HepG2 (cell line): ENCODE data around the gene NUDT1. TPM values are rescaled to one million over a fixed set of nuclear protein-coding genes. Genes with fewer than 3 reads are reported as not detected.

Source experiments
- ATAC-seq: fragments of 200-7000 bp; cut with Tn5 transposase; 3 replicates; pipeline ENCODE4 v1.9.1; 2020; ENCODE audit warnings: mild to moderate bottlenecking, moderate library complexity
- BruUV-seq: library from RNA; stranded (reverse); fragments of 400-500 nt; replicated peaks from 2 replicates; lab custom pipeline; 2021; lab: Mats Ljungman, UMichigan
- CTCF ChIA-PET: fragments of 300-600 bp; formaldehyde crosslinking; extraction: SDS; loops from one replicate; lab custom pipeline; 2021; ENCODE audit warnings: low total read pairs, inconsistent platforms, low intra/inter-chr PET ratio; lab: Yijun Ruan, JAX
- POLR2A ChIA-PET: fragments of 350-600 bp; sonication (Branson Sonifier 250); formaldehyde crosslinking; loops from one replicate; lab custom pipeline; 2020; ENCODE audit warnings: antibody characterized with exemption, inconsistent platforms; lab: Yijun Ruan, JAX
- DNase-seq: peaks from one replicate; pipeline ENCODE4 v3.0.0-alpha.2; 2015; ENCODE audit warnings: low spot score
- FAIRE-seq: peaks from 3 replicates; lab custom pipeline; 2011; peaks lifted over from hg19 to GRCh38; lab: Jason Lieb, UNC
- H2AFZ ChIP-seq: one replicate; pipeline ENCODE4 v1.6.1; 2011; ENCODE audit warnings: low read length, inconsistent platforms
- H3K27ac ChIP-seq: fragments of 300-600 bp; 3 replicates; pipeline ENCODE4 v1.8.0; 2011; ENCODE audit warnings: mixed run types, mild to moderate bottlenecking, mixed read lengths, low read length, inconsistent platforms; ENCODE audit not compliant: insufficient read depth; ENCODE audit errors: extremely low read length
- H3K27me3 ChIP-seq, 2 experiments: fragments of 200-600 bp in 1 of 2; 2 replicates in 1 of 2; 3 replicates in 1 of 2; pipeline versions ENCODE4 v1.6.0 to v1.8.0; 2011; ENCODE audit warnings: low read length in 2 of 2, mild to moderate bottlenecking in 2 of 2, moderate library complexity in 2 of 2, inconsistent platforms in 1 of 2; ENCODE audit not compliant: insufficient read depth in 2 of 2, control insufficient read depth in 1 of 2
- H3K36me3 ChIP-seq, 2 experiments: fragments of 200-600 bp in 1 of 2; replicated peaks in 1 of 2; 2 replicates in 1 of 2; 3 replicates in 1 of 2; pipeline versions ENCODE4 v1.5.1 to v1.8.0; 2011; ENCODE audit warnings: low read length in 2 of 2, inconsistent platforms in 1 of 2; ENCODE audit not compliant: insufficient read depth in 2 of 2, control insufficient read depth in 1 of 2
- H3K4me1 ChIP-seq: 2 replicates; pipeline ENCODE4 v1.5.1; 2012; ENCODE audit warnings: low read length, inconsistent platforms; ENCODE audit not compliant: insufficient read depth
- H3K4me2 ChIP-seq: 2 replicates; pipeline ENCODE4 v1.6.0; 2011; ENCODE audit warnings: low read depth, low read length, inconsistent platforms
- H3K4me3 ChIP-seq, 3 experiments: fragments of 200-600 bp in 1 of 3; sonication (generic), shearing (Covaris generic) in 1 of 3; replicated peaks in 1 of 3; 2 replicates each; pipeline ENCODE4 v1.5.1; 2011 to 2016; ENCODE audit warnings: low read length in 3 of 3, inconsistent platforms in 2 of 3, low read depth in 2 of 3, mild to moderate bottlenecking in 2 of 3, control low read depth in 1 of 3, mixed read lengths in 1 of 3; ENCODE audit not compliant: insufficient read depth in 1 of 3
- H3K79me2 ChIP-seq: one replicate; pipeline ENCODE4 v1.6.1; 2011; ENCODE audit warnings: low read length, inconsistent platforms; ENCODE audit not compliant: insufficient read depth
- H3K9ac ChIP-seq: 2 replicates; pipeline ENCODE4 v1.6.0; 2011; ENCODE audit warnings: mild to moderate bottlenecking, low read depth, low read length, inconsistent platforms; ENCODE audit not compliant: insufficient read depth
- H3K9me3 ChIP-seq: 2 replicates; pipeline ENCODE4 v1.5.1; 2012; ENCODE audit warnings: mild to moderate bottlenecking, low read length
- H4K20me1 ChIP-seq: 2 replicates; pipeline ENCODE4 v1.6.0; 2011; ENCODE audit warnings: inconsistent platforms, mild to moderate bottlenecking, low read length, moderate library complexity; ENCODE audit not compliant: insufficient read depth
- AHR ChIP-seq: IDR thresholded peaks from 2 replicates; pipeline ENCODE4 v1.6.1; 2018; ENCODE audit warnings: missing genetic modification reagents, missing compliant biosample characterization
- BCL6 ChIP-seq: IDR thresholded peaks from 2 replicates; pipeline ENCODE4 v1.6.1; 2016; ENCODE audit warnings: missing genetic modification reagents, missing compliant biosample characterization
- CREB1 ChIP-seq, 2 experiments: fragments of 450-650 bp in 1 of 2; IDR thresholded peaks; 2 replicates each; pipeline ENCODE4 v1.6.1; 2016 to 2017; ENCODE audit warnings: control low read depth in 1 of 2, mild to moderate bottlenecking in 1 of 2, missing compliant biosample characterization in 1 of 2, missing genetic modification characterization in 1 of 2
- ETV5 ChIP-seq: IDR thresholded peaks from 2 replicates; pipeline ENCODE4 v1.6.1; 2018; ENCODE audit warnings: missing biosample characterization, missing genetic modification reagents, inconsistent platforms, borderline replicate concordance
- FOSL1 ChIP-seq: sonication (generic); formaldehyde crosslinking; IDR thresholded peaks from 2 replicates; pipeline ENCODE4 v1.9.0; 2021; ENCODE audit warnings: missing genetic modification reagents, borderline replicate concordance
- HINFP ChIP-seq: sonication (generic); formaldehyde crosslinking; IDR thresholded peaks from 2 replicates; pipeline ENCODE4 v1.4.0; 2020; ENCODE audit warnings: low read depth, mild to moderate bottlenecking, missing genetic modification reagents
- HNRNPK ChIP-seq: fragments of 200-400 bp; formaldehyde crosslinking; IDR thresholded peaks from 2 replicates; pipeline ENCODE4 v1.6.1; 2018; ENCODE audit warnings: low read length, low read depth, moderate library complexity, mild to moderate bottlenecking; ENCODE audit not compliant: poor library complexity, severe bottlenecking
- KLF12 ChIP-seq: sonication (generic); formaldehyde crosslinking; IDR thresholded peaks from 2 replicates; pipeline ENCODE4 v1.4.0; 2020; ENCODE audit warnings: missing genetic modification reagents, borderline replicate concordance
- NBN ChIP-seq: fragments of 450-650 bp; conservative IDR thresholded peaks from 2 replicates; pipeline ENCODE4 v1.6.1; 2017
- PHB2 ChIP-seq: fragments of 450-650 bp; IDR thresholded peaks from 2 replicates; pipeline ENCODE4 v1.6.1; 2018; ENCODE audit not compliant: partially characterized antibody
- POLR2AphosphoS5 ChIP-seq: IDR thresholded peaks from 2 replicates; pipeline ENCODE4 v1.6.1; 2012; ENCODE audit warnings: low read depth, low read length
- RXRA ChIP-seq: sonication (generic); formaldehyde crosslinking; IDR thresholded peaks from 2 replicates; pipeline ENCODE4 v1.5.1; 2020; ENCODE audit warnings: missing genetic modification reagents
- SNAPC5 ChIP-seq: sonication (generic); formaldehyde crosslinking; IDR thresholded peaks from 2 replicates; pipeline ENCODE4 v1.8.1; 2023; ENCODE audit warnings: mild to moderate bottlenecking, missing genetic modification reagents, borderline replicate concordance
- SPEN ChIP-seq: sonication (generic); formaldehyde crosslinking; IDR thresholded peaks from 2 replicates; pipeline ENCODE4 v1.5.1; 2020; ENCODE audit warnings: low read depth, mild to moderate bottlenecking, missing genetic modification reagents
- WGBS: methylation state at CpG from one replicate; pipeline ENCODE4 v1.1.6; 2017; ENCODE audit warnings: low lambda C conversion rate; 5-methylcytosine and 5-hydroxymethylcytosine counted together
- in situ Hi-C: cut with HindIII; loops from 2 replicates; pipeline ENCODE4 v1.10.0; 2017; ENCODE audit warnings: low pct_unique_long_range_greater_than_20kb; ENCODE audit not compliant: extremely low pct_ligation_motif_present
- intact Hi-C: fragments of 100-400 bp; cut with micrococcal nuclease; formaldehyde crosslinking; loops from one replicate; pipeline ENCODE4 v1.10.0; 2022; ENCODE audit not compliant: unreplicated experiment
- polyA plus RNA-seq, 8 experiments: library from polyadenylated mRNA; depleted of rRNA in 3 of 8; stranded (reverse) in 7 of 8; unstranded in 1 of 8; fragments of >200 nt; fragmentation: Illumina TruSeq in 4 of 8; extraction: Trizol in 4 of 8; gene quantifications; 2 replicates each; pipeline versions ENCODE4 v1.2.1 to v1.2.3, GENCODE V29; 2011 to 2016; ENCODE audit warnings: low read depth in 4 of 8, missing spikeins in 1 of 8, mixed read lengths in 1 of 8; ENCODE audit not compliant: insufficient read depth in 1 of 8
- total RNA-seq, 5 experiments: library from RNA; depleted of rRNA; stranded (reverse); fragments of >200 nt; fragmentation: Illumina TruSeq; extraction: Trizol; gene quantifications; 2 replicates each; pipeline ENCODE4 v1.2.3, GENCODE V29; 2016; ENCODE audit warnings: low read depth in 1 of 5

NUDT1 gene
- total and polyA plus RNA-seq, 2 of the 13 experiments (the other 11 are each of a cell fraction or from before 2014, with no cell fraction given) = 9.1 to 26.8 TPM

GRCh38 chr7:2264158-2264557, 22.1 kb downstream of the NUDT1 start:
- H3K9ac ChIP-seq = no peak overlapping the region
- BruUV-seq = no TSS peak
- no peaks in the 10 kb centered on the region for H3K27me3 ChIP-seq
- 0 out of 2 replicates have a peak, but pooled peaks cover 11% of the 10 kb centered on the region for H3K4me1 ChIP-seq
- no peaks in the 10 kb centered on the region for H3K79me2 ChIP-seq
- H3K4me3 ChIP-seq = no peak overlapping the region
- in situ Hi-C loops = no loop called here
- no peak overlapping the region for H3K27ac ChIP-seq
- TF ChIP-seq SPEN (CRISPR knock-in tag) (no peak), KLF12 (CRISPR knock-in tag) (no peak), HINFP (no peak), CREB1 (IDR thresholded peaks at IDR 0.05) (no peak), CREB1 (CRISPR knock-in tag; IDR thresholded peaks at IDR 0.05) (no peak), SNAPC5 (CRISPR knock-in tag) (no peak), NBN (no peak), AHR (CRISPR knock-in tag) (no peak), PHB2 (no peak), ETV5 (CRISPR knock-in tag) (no peak), RXRA (no peak), FOSL1 (CRISPR knock-in tag) (no peak), POLR2AphosphoS5 (no peak), BCL6 (CRISPR knock-in tag) (no peak), HNRNPK (no peak)
- TF ChIP-seq, all 625 proteins: peak for 0
- Histone ChIP-seq H3K36me3 (peaks cover 0 to 17% of the 10 kb centered on the region in 2 experiments; a peak in 2 of 5 replicates), H3K4me2 (no peak overlapping the region), H4K20me1 (no peaks in the 10 kb centered on the region), H3K9me3 (no peaks in the 10 kb centered on the region), H2AFZ (no peak overlapping the region)
- ATAC-seq (no peak), DNase-seq (no peak), FAIRE-seq (no peak)
- CTCF ChIA-PET = no interaction called here
- WGBS = 97% methylated on average over 23 of the region's 23 CpGs
- POLR2A ChIA-PET = no interaction called here
- intact Hi-C loops = no loop called here
